HEK293 (cell line): ENCODE results near the gene APOBEC3B.
"Not testable (repeated sequence)": the region's sequence is repeated elsewhere in the genome, so short reads cannot be mapped to it uniquely, and the experiment has no call there.

Experiments
- CTCF ChIA-PET: fragments of 350-600 bp; formaldehyde crosslinking; extraction: SDS; loops from one replicate; lab custom pipeline; 2021; ENCODE audit warnings: antibody characterized with exemption; lab: Yijun Ruan, JAX
- POLR2A ChIA-PET: fragments of 300-600 bp; formaldehyde crosslinking; extraction: SDS; loops from one replicate; lab custom pipeline; 2020; ENCODE audit warnings: antibody characterized with exemption, inconsistent platforms; lab: Yijun Ruan, JAX
- H3K27ac ChIP-seq: fragments of 200-500 bp; sonication (Bioruptor generic); 2 replicates; pipeline ENCODE4 v1.5.1; 2014; ENCODE audit warnings: low read depth, low read length, control low read depth, inconsistent platforms; ENCODE audit errors: extremely low read depth
- H3K36me3 ChIP-seq, 2 experiments: fragments of 200-500 bp in 1 of 2; sonication (Bioruptor generic) in 1 of 2; 1 replicate in 1 of 2; 2 replicates in 1 of 2; pipeline ENCODE4 v1.5.1; 2014 to 2017; ENCODE audit warnings: inconsistent platforms in 2 of 2, low read length in 2 of 2; ENCODE audit not compliant: control insufficient read depth in 2 of 2, insufficient read depth in 1 of 2
- H3K4me1 ChIP-seq: fragments of 200-500 bp; sonication (Bioruptor generic); 2 replicates; pipeline ENCODE4 v1.5.1; 2014; ENCODE audit warnings: mild to moderate bottlenecking, low read length, inconsistent platforms; ENCODE audit not compliant: control insufficient read depth, insufficient read depth
- H3K4me3 ChIP-seq: 2 replicates; pipeline ENCODE4 v1.5.1; 2011; ENCODE audit warnings: low read depth, mild to moderate bottlenecking, control low read depth, low read length, moderate library complexity
- H3K9me3 ChIP-seq: fragments of 200-500 bp; sonication (Bioruptor generic); 2 replicates; pipeline ENCODE4 v1.5.1; 2014; ENCODE audit warnings: low read depth, low read length, inconsistent platforms; ENCODE audit not compliant: control insufficient read depth, insufficient read depth
- EGR2 ChIP-seq: fragments of 450-650 bp; formaldehyde crosslinking; IDR thresholded peaks from 2 replicates; pipeline ENCODE4 v1.5.1; 2016; ENCODE audit warnings: low read depth, missing biosample characterization, missing genetic modification characterization
- KLF7 ChIP-seq: fragments of 450-650 bp; formaldehyde crosslinking; IDR thresholded peaks from 2 replicates; pipeline ENCODE4 v1.5.1; 2016; ENCODE audit warnings: missing biosample characterization, missing genetic modification characterization, borderline replicate concordance
- PRDM1 ChIP-seq: fragments of 450-650 bp; formaldehyde crosslinking; IDR thresholded peaks from 2 replicates; pipeline ENCODE4; 2016; ENCODE audit warnings: missing biosample characterization, missing genetic modification characterization
- SCRT2 ChIP-seq: fragments of 450-650 bp; formaldehyde crosslinking; IDR thresholded peaks from 2 replicates; pipeline ENCODE4 v1.5.1; 2016; ENCODE audit warnings: missing biosample characterization, missing genetic modification characterization
- ZBTB1 ChIP-seq: fragments of 450-650 bp; formaldehyde crosslinking; IDR thresholded peaks from 2 replicates; pipeline ENCODE4 v1.5.1; 2016; ENCODE audit warnings: missing biosample characterization, missing genetic modification characterization
- ZNF114 ChIP-seq: fragments of 450-650 bp; formaldehyde crosslinking; IDR thresholded peaks from 2 replicates; pipeline ENCODE4 v1.5.0; 2017; ENCODE audit warnings: missing biosample characterization, missing genetic modification characterization
- ZNF121 ChIP-seq: fragments of 450-650 bp; formaldehyde crosslinking; IDR thresholded peaks from 2 replicates; pipeline ENCODE4 v1.5.1; 2016; ENCODE audit warnings: missing biosample characterization, missing genetic modification characterization
- ZNF133 ChIP-seq: fragments of 450-650 bp; formaldehyde crosslinking; IDR thresholded peaks from 2 replicates; pipeline ENCODE4 v1.5.1; 2016; ENCODE audit warnings: missing biosample characterization, missing genetic modification characterization
- ZNF157 ChIP-seq: fragments of 450-650 bp; formaldehyde crosslinking; IDR thresholded peaks from 2 replicates; pipeline ENCODE4 v1.5.1; 2016; ENCODE audit warnings: missing biosample characterization, missing genetic modification characterization
- ZNF169 ChIP-seq: fragments of 450-650 bp; formaldehyde crosslinking; IDR thresholded peaks from 2 replicates; pipeline ENCODE4 v1.5.1; 2016; ENCODE audit warnings: missing biosample characterization, missing genetic modification characterization
- ZNF19 ChIP-seq: fragments of 450-650 bp; formaldehyde crosslinking; IDR thresholded peaks from 2 replicates; pipeline ENCODE4; 2016; ENCODE audit warnings: missing biosample characterization, missing genetic modification characterization, low read depth
- ZNF221 ChIP-seq: fragments of 450-650 bp; formaldehyde crosslinking; IDR thresholded peaks from 2 replicates; pipeline ENCODE4 v1.5.1; 2017; ENCODE audit warnings: missing biosample characterization, missing genetic modification characterization, borderline replicate concordance
- ZNF24 ChIP-seq: fragments of 450-650 bp; formaldehyde crosslinking; IDR thresholded peaks from 2 replicates; pipeline ENCODE4 v1.5.1; 2016; ENCODE audit warnings: missing biosample characterization, missing genetic modification characterization
- ZNF366 ChIP-seq: fragments of 450-650 bp; formaldehyde crosslinking; conservative IDR thresholded peaks from 2 replicates; pipeline ENCODE4 v1.5.1; 2016; ENCODE audit warnings: missing biosample characterization, missing genetic modification characterization
- ZNF600 ChIP-seq: fragments of 450-650 bp; formaldehyde crosslinking; IDR thresholded peaks from 2 replicates; pipeline ENCODE4 v1.5.1; 2016; ENCODE audit warnings: missing biosample characterization, missing genetic modification characterization
- ZNF664 ChIP-seq: fragments of 450-650 bp; formaldehyde crosslinking; IDR thresholded peaks from 2 replicates; pipeline ENCODE4 v1.5.1; 2016; ENCODE audit warnings: missing biosample characterization, missing genetic modification characterization
- ZNF776 ChIP-seq: fragments of 450-650 bp; formaldehyde crosslinking; IDR thresholded peaks from 2 replicates; pipeline ENCODE4 v1.5.0; 2017; ENCODE audit warnings: missing biosample characterization, missing genetic modification characterization, borderline replicate concordance
- TF ChIP-seq, protein P1 (sequence below): fragments of 450-650 bp; formaldehyde crosslinking; IDR thresholded peaks from 2 replicates; pipeline ENCODE4 v1.5.1; 2016; ENCODE audit warnings: missing biosample characterization, missing genetic modification characterization
- TF ChIP-seq, protein P2 (sequence below): fragments of 450-650 bp; formaldehyde crosslinking; IDR thresholded peaks from 2 replicates; pipeline ENCODE4 v1.5.1; 2016; ENCODE audit warnings: missing biosample characterization, missing genetic modification characterization

The APOBEC3B gene

DNA sequence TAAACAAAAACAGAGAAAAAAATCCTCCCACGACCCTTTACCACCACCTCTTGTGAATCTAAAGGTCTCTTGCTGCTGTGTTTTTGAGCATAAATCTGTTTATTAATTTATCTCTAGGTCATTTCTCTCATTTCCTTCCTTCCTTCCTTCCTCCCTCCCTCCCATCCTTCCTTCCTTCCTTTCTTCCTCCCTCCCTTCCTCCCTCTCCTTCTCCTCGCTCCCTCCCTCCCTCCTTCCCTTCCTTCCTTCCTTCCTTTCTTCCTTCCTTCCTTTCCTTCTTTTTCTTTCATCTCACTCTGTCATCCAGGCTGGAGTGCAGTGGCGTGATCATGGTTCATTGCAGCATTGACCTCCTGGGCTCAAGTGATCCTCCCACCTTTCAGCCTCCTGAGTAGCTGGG is 38.3 kb upstream of the APOBEC3B start:
- H3K4me1 ChIP-seq = no peaks in the 10 kb centered on the region
- ChIA-PET POLR2A (no interaction called here), CTCF (no interaction called here)
- H3K36me3 ChIP-seq = no peaks in the 10 kb centered on the region
- no peak overlapping the region for H3K4me3 ChIP-seq
- TF ChIP-seq ZNF776 (tag by site-specific recombination) (no peak), ZNF664 (tag by site-specific recombination) (no peak), ZNF366 (tag by site-specific recombination) (peak; percentile 91), EGR2 (tag by site-specific recombination) (no peak), ZNF19 (tag by site-specific recombination) (no peak), SCRT2 (no peak)
- H3K9me3 ChIP-seq = no peaks in the 10 kb centered on the region
- no peak overlapping the region for H3K27ac ChIP-seq

DNA sequence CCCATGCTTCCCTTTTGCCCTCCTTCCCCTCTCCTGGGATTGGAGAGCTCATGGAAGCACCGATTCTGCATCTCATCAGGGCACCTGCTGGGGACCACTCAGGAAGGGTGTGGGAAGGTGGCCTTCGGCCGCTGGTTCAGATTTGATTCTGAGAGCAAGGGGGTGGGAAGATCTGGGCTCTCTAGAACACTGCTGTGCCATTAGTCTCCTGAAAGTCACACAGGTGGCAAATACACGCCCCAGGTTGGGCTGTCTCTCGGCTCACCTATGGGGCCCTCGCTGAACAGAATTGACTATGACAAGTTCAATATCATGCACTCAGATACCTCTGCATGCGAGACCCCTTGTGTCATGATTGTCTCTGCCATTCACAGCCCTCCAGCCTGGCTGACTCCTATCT is 37.5 kb upstream of the APOBEC3B start:
- Histone ChIP-seq H3K27ac (no peak overlapping the region), H3K4me1 (no peaks in the 10 kb centered on the region), H3K36me3 (no peaks in the 10 kb centered on the region), H3K4me3 (no peak overlapping the region), H3K9me3 (no peaks in the 10 kb centered on the region)
- CTCF ChIA-PET = no interaction called here
- no peak for TF ChIP-seq ZNF221 (tag by site-specific recombination)
- no peak for TF ChIP-seq ZNF169 (tag by site-specific recombination)
- no peak for TF ChIP-seq ZNF600
- no peak for TF ChIP-seq KLF7 (tag by site-specific recombination)
- TF ChIP-seq ZNF157 = no peak
- TF ChIP-seq, protein P1, sequence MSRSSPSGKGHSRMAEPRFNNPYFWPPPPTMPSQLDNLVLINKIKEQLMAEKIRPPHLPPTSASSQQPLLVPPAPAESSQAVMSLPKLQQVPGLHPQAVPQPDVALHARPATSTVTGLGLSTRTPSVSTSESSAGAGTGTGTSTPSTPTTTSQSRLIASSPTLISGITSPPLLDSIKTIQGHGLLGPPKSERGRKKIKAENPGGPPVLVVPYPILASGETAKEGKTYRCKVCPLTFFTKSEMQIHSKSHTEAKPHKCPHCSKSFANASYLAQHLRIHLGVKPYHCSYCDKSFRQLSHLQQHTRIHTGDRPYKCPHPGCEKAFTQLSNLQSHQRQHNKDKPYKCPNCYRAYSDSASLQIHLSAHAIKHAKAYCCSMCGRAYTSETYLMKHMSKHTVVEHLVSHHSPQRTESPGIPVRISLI (tag by site-specific recombination) = no peak
- POLR2A ChIA-PET = no interaction called here

DNA sequence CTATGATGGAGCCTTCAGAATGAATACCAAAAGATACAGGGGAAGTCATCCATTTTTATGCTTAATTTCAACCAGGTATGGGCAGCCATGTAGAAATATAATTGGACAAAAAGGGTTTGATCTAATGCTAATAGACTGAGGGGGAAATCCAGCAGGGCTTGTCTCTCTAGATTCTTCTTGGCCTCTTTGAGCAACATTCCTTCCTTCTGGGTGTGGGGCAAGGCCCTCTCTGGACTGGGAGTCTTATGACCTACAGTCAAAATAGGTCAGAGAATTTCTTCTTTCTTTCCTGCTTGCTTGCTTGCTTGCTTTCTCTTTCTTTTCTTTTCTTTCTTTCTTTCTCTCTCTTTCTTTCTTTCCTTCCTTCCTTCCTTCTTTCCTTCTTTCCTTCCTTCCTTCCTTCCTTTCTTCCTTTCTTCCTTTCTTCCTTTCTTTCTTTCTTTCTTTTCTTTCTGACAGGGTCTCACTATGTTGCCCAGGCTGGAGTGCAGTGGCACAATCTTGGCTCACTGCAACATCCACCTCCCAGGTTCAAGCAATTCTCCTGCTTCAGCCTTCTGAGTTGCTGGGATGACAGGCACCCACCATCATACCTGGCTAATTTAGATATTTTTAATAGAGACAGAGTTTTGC is 36.3 kb upstream of the APOBEC3B start:
- H3K36me3 ChIP-seq, POLR2A ChIA-PET, CTCF ChIA-PET, H3K4me1 ChIP-seq, H3K9me3 ChIP-seq, H3K4me3 ChIP-seq, H3K27ac ChIP-seq: not testable (repeated sequence)
- 0 out of 2 replicates have a peak, but pooled peaks have one; percentile 10 for TF ChIP-seq PRDM1 (tag by site-specific recombination)
- TF ChIP-seq ZNF121 (tag by site-specific recombination) = peak; percentile 95
- TF ChIP-seq ZNF366 (tag by site-specific recombination) = peak; percentile 95

DNA sequence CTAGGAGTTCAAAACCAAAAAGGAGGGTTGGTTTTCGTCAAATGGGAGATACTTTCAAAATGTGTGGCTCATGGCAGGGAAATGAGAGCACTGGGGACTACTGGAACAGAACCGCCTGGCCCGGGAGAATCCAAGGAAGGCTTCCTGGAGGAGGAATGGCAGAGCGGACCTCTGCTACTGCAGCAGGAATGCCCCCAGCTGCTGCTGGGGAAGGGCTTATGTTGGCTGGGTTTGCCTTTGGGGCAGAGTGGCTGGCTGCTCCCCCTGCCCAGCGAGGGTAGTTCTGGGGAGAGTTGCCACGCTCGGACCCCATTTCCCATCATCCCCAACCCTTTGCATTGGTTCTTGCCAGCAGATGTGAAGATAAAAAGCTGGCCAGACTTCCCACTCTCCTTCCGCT is 35.4 kb upstream of the APOBEC3B start:
- TF ChIP-seq ZNF24 (tag by site-specific recombination) (no peak), ZNF114 (tag by site-specific recombination) (no peak), ZBTB1 (tag by site-specific recombination) (no peak), ZNF776 (tag by site-specific recombination) (no peak), ZNF133 (tag by site-specific recombination) (no peak)
- TF ChIP-seq, protein P2, sequence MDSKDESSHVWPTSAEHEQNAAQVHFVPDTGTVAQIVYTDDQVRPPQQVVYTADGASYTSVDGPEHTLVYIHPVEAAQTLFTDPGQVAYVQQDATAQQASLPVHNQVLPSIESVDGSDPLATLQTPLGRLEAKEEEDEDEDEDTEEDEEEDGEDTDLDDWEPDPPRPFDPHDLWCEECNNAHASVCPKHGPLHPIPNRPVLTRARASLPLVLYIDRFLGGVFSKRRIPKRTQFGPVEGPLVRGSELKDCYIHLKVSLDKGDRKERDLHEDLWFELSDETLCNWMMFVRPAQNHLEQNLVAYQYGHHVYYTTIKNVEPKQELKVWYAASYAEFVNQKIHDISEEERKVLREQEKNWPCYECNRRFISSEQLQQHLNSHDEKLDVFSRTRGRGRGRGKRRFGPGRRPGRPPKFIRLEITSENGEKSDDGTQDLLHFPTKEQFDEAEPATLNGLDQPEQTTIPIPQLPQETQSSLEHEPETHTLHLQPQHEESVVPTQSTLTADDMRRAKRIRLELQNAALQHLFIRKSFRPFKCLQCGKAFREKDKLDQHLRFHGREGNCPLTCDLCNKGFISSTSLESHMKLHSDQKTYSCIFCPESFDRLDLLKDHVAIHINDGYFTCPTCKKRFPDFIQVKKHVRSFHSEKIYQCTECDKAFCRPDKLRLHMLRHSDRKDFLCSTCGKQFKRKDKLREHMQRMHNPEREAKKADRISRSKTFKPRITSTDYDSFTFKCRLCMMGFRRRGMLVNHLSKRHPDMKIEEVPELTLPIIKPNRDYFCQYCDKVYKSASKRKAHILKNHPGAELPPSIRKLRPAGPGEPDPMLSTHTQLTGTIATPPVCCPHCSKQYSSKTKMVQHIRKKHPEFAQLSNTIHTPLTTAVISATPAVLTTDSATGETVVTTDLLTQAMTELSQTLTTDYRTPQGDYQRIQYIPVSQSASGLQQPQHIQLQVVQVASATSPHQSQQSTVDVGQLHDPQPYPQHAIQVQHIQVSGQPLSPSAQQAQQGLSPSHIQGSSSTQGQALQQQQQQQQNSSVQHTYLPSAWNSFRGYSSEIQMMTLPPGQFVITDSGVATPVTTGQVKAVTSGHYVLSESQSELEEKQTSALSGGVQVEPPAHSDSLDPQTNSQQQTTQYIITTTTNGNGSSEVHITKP (tag by site-specific recombination) = peak; percentile 64
- H3K27ac ChIP-seq = no peak overlapping the region
- H3K36me3 ChIP-seq = no peaks in the 10 kb centered on the region
- no peaks in the 10 kb centered on the region for H3K4me1 ChIP-seq
- POLR2A ChIA-PET = no interaction called here
- no peak overlapping the region for H3K4me3 ChIP-seq
- H3K9me3 ChIP-seq = no peaks in the 10 kb centered on the region
- CTCF ChIA-PET = interaction anchor here (1.0 to 1.1 kb wide), 2 partner anchors 19 to 77 kb away, joined by 3 to 5 read pairs; no protein-coding TSS in a partner anchor
